Measurements from ENCODE around the gene GCLC. TPM values are rescaled to one million over a fixed set of nuclear protein-coding genes. Genes with fewer than 3 reads are reported as not detected.

Gene GCLC
- total and polyA plus RNA-seq, 2 donors (not counting 1 experiment from before 2014, with no cell fraction given) = 10.7 to 25.8 TPM

GRCh38 chr6:53582963-53583362 lies 38.1 kb upstream of the GCLC start:
- H3K27ac ChIP-seq (ENCODE audit: low read length in 2 of 2) = no peak overlapping the region
- TF ChIP-seq CTCF (IDR thresholded peaks at IDR 0.05) (no peak), EZH2 (IDR thresholded peaks at IDR 0.05; ENCODE audit: borderline replicate concordance, insufficient read depth, low read depth, low read length, poor library complexity, severe bottlenecking) (no peak)
- ATAC-seq (ENCODE audit: low read depth) = no peak
- Mint-ChIP-seq H3K4me3 (no peak overlapping the region), H3K4me1 (peaks cover 12% of the 10 kb centered on the region), H3K9me3 (ENCODE audit: insufficient read depth) (no peaks in the 10 kb centered on the region), H3K27ac (no peak overlapping the region), H3K27me3 (no peaks in the 10 kb centered on the region)
- WGBS (ENCODE audit: insufficient coverage) = no CpG with 5 or more reads among the region's 2 CpGs
- H2AFZ ChIP-seq (ENCODE audit: insufficient read depth, low read depth, low read length, poor library complexity, severe bottlenecking) = peak overlapping the region; percentile 17
- no peak overlapping the region for H3K4me2 ChIP-seq (replicated peaks; ENCODE audit: low read depth, low read length, poor library complexity, severe bottlenecking)
- no peak overlapping the region for H3K9ac ChIP-seq (ENCODE audit: low read length)
- intact Hi-C loops (cut with micrococcal nuclease) = no loop called here
- ChIA-PET POLR2A (no interaction called here), CTCF (no interaction called here)
- no peaks in the 10 kb centered on the region for H4K20me1 ChIP-seq (ENCODE audit: control insufficient read depth, insufficient read depth, low read length, poor library complexity, severe bottlenecking)
- no peak for DNase-seq
- H3K4me1 ChIP-seq (ENCODE audit: control insufficient read depth in 2 of 2, insufficient read depth in 2 of 2, low read length in 2 of 2) = no peaks in the 10 kb centered on the region
- H3K9me3 ChIP-seq (ENCODE audit: control extremely low read depth in 1 of 3, control insufficient read depth in 2 of 3, insufficient read depth in 1 of 3, low read length in 2 of 3) = no peaks in the 10 kb centered on the region
- no peaks in the 10 kb centered on the region for H3K79me2 ChIP-seq (ENCODE audit: control insufficient read depth, insufficient read depth, low read length)
- H3K4me3 ChIP-seq (ENCODE audit: control extremely low read depth in 1 of 5, extremely low read depth in 1 of 5, insufficient read depth in 1 of 5, low read depth in 2 of 5, low read length in 4 of 5) = no peak overlapping the region
- H3K27me3 ChIP-seq (replicated peaks in 1 of 4; ENCODE audit: control extremely low read depth in 1 of 4, control insufficient read depth in 3 of 4, insufficient read depth in 4 of 4, low read length in 3 of 4) = no peaks in the 10 kb centered on the region
- H3K36me3 ChIP-seq (replicated peaks in 1 of 2; ENCODE audit: control extremely low read depth in 1 of 2, control insufficient read depth in 1 of 2, extremely low read depth in 1 of 2, insufficient read depth in 2 of 2, low read length in 1 of 2) = no peaks in the 10 kb centered on the region

GRCh38 chr6:53581856-53582255 lies 37.0 kb upstream of the GCLC start:
- ATAC-seq (ENCODE audit: low read depth) (no peak), DNase-seq (no peak)
- Histone ChIP-seq H3K27me3 (replicated peaks in 1 of 4; ENCODE audit: control extremely low read depth in 1 of 4, control insufficient read depth in 3 of 4, insufficient read depth in 4 of 4, low read length in 3 of 4) (no peaks in the 10 kb centered on the region), H3K4me3 (ENCODE audit: control extremely low read depth in 1 of 5, extremely low read depth in 1 of 5, insufficient read depth in 1 of 5, low read depth in 2 of 5, low read length in 4 of 5) (no peak overlapping the region), H3K36me3 (replicated peaks in 1 of 2; ENCODE audit: control extremely low read depth in 1 of 2, control insufficient read depth in 1 of 2, extremely low read depth in 1 of 2, insufficient read depth in 2 of 2, low read length in 1 of 2) (no peaks in the 10 kb centered on the region), H3K79me2 (ENCODE audit: control insufficient read depth, insufficient read depth, low read length) (no peaks in the 10 kb centered on the region), H3K27ac (ENCODE audit: low read length in 2 of 2) (no peak overlapping the region), H3K9me3 (ENCODE audit: control extremely low read depth in 1 of 3, control insufficient read depth in 2 of 3, insufficient read depth in 1 of 3, low read length in 2 of 3) (no peaks in the 10 kb centered on the region), H2AFZ (ENCODE audit: insufficient read depth, low read depth, low read length, poor library complexity, severe bottlenecking) (no peak overlapping the region), H3K9ac (ENCODE audit: low read length) (no peak overlapping the region), H3K4me2 (replicated peaks; ENCODE audit: low read depth, low read length, poor library complexity, severe bottlenecking) (no peak overlapping the region), H3K4me1 (ENCODE audit: control insufficient read depth in 2 of 2, insufficient read depth in 2 of 2, low read length in 2 of 2) (no peaks in the 10 kb centered on the region), H4K20me1 (ENCODE audit: control insufficient read depth, insufficient read depth, low read length, poor library complexity, severe bottlenecking) (no peaks in the 10 kb centered on the region)
- H3K4me1 Mint-ChIP-seq = peaks cover 12% of the 10 kb centered on the region
- WGBS (ENCODE audit: insufficient coverage) = no CpG with 5 or more reads among the region's 2 CpGs
- TF ChIP-seq CTCF (IDR thresholded peaks at IDR 0.05) (no peak), EZH2 (IDR thresholded peaks at IDR 0.05; ENCODE audit: borderline replicate concordance, insufficient read depth, low read depth, low read length, poor library complexity, severe bottlenecking) (no peak)
- H3K9me3 Mint-ChIP-seq (ENCODE audit: insufficient read depth) = no peaks in the 10 kb centered on the region
- intact Hi-C loops (cut with micrococcal nuclease) = no loop called here
- POLR2A ChIA-PET = interaction anchor here (0.6 kb wide), 1 partner anchor 68 kb away, joined by 3 read pairs; no protein-coding TSS in a partner anchor
- no peaks in the 10 kb centered on the region for H3K27me3 Mint-ChIP-seq
- CTCF ChIA-PET = interaction anchor here (0.7 kb wide), 1 partner anchor 419 kb away, joined by 4 read pairs; no protein-coding TSS in a partner anchor
- no peak overlapping the region for H3K27ac Mint-ChIP-seq
- no peak overlapping the region for H3K4me3 Mint-ChIP-seq

Measured in B cell (primary cell).